ENCODE results near the gene VWDE.

- TF ChIP-seq CTCF (IDR thresholded peaks at IDR 0.05) (no peak), POLR2AphosphoS5 (IDR thresholded peaks at IDR 0.05) (no peak), POLR2A (IDR thresholded peaks at IDR 0.05) (no peak)
Observed at GRCh38 chr7:12303062-12303461, 100.6 kb downstream of the VWDE start.
